ENCODE data around the gene EEF1A2.

Gene EEF1A2

GRCh38 chr20:63529861-63530787, 31.2 kb upstream of the EEF1A2 start:
- ChIA-PET CTCF (interaction anchor here (0.6 to 3.7 kb wide), 5 partner anchors 10 to 558 kb away, joined by 3 to 24 read pairs (median 6); partner anchors contain the start of genes PPDPF and PTK6), POLR2A (interaction anchor here (1.1 to 1.2 kb wide), 2 partner anchors 9 kb away, joined by 3 to 6 read pairs; partner anchors contain the start of gene PPDPF)
- H3K4me3 ChIP-seq (ENCODE audit: low read depth, low read length): no peak overlapping the region
- DNase-seq (ENCODE audit: low read depth, low spot score): no peak
- TF ChIP-seq, protein P1, sequence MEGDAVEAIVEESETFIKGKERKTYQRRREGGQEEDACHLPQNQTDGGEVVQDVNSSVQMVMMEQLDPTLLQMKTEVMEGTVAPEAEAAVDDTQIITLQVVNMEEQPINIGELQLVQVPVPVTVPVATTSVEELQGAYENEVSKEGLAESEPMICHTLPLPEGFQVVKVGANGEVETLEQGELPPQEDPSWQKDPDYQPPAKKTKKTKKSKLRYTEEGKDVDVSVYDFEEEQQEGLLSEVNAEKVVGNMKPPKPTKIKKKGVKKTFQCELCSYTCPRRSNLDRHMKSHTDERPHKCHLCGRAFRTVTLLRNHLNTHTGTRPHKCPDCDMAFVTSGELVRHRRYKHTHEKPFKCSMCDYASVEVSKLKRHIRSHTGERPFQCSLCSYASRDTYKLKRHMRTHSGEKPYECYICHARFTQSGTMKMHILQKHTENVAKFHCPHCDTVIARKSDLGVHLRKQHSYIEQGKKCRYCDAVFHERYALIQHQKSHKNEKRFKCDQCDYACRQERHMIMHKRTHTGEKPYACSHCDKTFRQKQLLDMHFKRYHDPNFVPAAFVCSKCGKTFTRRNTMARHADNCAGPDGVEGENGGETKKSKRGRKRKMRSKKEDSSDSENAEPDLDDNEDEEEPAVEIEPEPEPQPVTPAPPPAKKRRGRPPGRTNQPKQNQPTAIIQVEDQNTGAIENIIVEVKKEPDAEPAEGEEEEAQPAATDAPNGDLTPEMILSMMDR (IDR thresholded peaks at IDR 0.05; ENCODE audit: insufficient read depth, low read length, missing control alignments): no peak

DNA sequence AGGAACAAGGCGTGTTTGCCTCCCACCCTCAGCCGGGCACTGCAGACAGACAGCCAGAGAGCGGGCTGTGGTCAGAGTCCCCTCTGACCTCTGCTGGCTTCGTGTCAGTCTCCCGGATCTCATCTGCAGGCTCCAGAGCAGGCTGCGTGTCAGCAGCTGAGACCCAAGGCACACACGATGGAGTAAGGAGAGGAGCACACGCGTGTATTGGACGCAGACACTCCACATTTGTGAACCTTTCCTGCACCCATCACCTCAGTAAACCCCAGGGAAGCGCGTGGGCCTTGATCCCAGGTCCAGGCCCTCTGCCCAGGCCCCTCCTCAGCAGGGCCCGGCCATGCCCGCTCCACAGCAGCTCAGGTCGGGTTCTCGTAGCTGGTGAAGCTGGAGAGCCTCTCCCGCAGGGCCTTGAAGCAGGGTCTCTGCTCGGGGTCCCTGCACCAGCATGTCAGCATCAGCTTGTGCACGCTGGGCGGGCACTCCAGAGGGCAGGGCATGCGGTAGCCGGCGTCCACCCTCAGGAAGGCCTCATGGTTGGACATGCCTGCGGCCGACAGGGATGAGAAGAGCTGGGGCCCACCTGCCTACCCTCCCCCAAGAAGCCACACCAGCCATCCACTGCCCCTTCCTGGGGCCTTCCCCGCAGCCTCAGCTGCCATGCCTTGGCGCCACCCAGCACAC, 30.4 kb upstream of the EEF1A2 start:
- ChIA-PET CTCF (interaction anchor here (2.0 to 3.7 kb wide), 3 partner anchors 9 to 33 kb away, joined by 6 to 24 read pairs (median 8); partner anchors contain the start of genes PPDPF and PTK6), POLR2A (interaction anchor here (0.6 to 1.2 kb wide), 2 partner anchors 8 to 92 kb away, joined by 4 to 6 read pairs; no protein-coding TSS in a partner anchor)
- TF ChIP-seq, protein P1 (IDR thresholded peaks at IDR 0.05; ENCODE audit: insufficient read depth, low read length, missing control alignments): no peak
- DNase-seq (ENCODE audit: low read depth, low spot score): no peak
- no peak overlapping the region for H3K4me3 ChIP-seq (ENCODE audit: low read depth, low read length)

- CTCF ChIA-PET: interaction anchor here (0.6 to 1.4 kb wide), 3 partner anchors 9 to 31 kb away, joined by 3 to 5 read pairs (median 4); partner anchors contain the start of gene PTK6
- POLR2A ChIA-PET: no interaction called here
- no peak overlapping the region for H3K4me3 ChIP-seq (ENCODE audit: low read depth, low read length)
- no peak for DNase-seq (ENCODE audit: low read depth, low spot score)
- TF ChIP-seq, protein P1 (IDR thresholded peaks at IDR 0.05; ENCODE audit: insufficient read depth, low read length, missing control alignments): no peak
These were observed 28.3 kb upstream of the EEF1A2 start for GRCh38 chr20:63527184-63527583.

DNA sequence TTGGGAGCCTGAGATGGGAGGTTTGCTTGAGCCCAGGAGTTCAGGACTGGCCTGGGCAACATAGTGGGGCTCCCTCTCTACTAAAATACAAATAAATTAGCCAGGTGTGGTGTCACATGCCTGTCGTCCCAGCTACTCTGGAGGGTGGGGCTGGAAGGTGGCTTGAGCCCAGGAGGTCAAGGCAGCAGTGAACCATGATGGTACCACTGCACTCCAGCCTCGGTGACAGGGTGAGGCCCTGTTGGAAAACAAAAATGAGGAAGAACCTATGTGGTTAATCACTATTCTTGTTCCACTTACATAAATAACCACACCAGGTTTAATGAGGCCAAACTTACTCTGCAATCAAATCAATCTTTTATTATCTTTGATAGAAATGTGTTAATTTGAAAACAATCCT, 27.1 kb upstream of the EEF1A2 start:
- TF ChIP-seq, protein P1 (IDR thresholded peaks at IDR 0.05; ENCODE audit: insufficient read depth, low read length, missing control alignments): no peak
- no peak for DNase-seq (ENCODE audit: low read depth, low spot score)
- ChIA-PET POLR2A (interaction anchor here (0.7 kb wide), 1 partner anchor 538 kb away, joined by 4 read pairs; no protein-coding TSS in a partner anchor), CTCF (interaction anchor here (0.7 kb wide), 1 partner anchor 12 kb away, joined by 5 read pairs; no protein-coding TSS in a partner anchor)
- no peak overlapping the region for H3K4me3 ChIP-seq (ENCODE audit: low read depth, low read length)

GRCh38 chr20:63525185-63525584, 26.3 kb upstream of the EEF1A2 start:
- POLR2A ChIA-PET: interaction anchor here (0.7 kb wide), 1 partner anchor 539 kb away, joined by 4 read pairs; no protein-coding TSS in a partner anchor
- no peak for DNase-seq (ENCODE audit: low read depth, low spot score)
- CTCF ChIA-PET: interaction anchor here (1.2 kb wide), 1 partner anchor 12 kb away, joined by 3 read pairs; the partner anchor contains the start of gene PTK6
- TF ChIP-seq, protein P1 (IDR thresholded peaks at IDR 0.05; ENCODE audit: insufficient read depth, low read length, missing control alignments): no peak
- no peak overlapping the region for H3K4me3 ChIP-seq (ENCODE audit: low read depth, low read length)
